ENCODE measurements around the gene BCDIN3D. TPM values are rescaled to one million over a fixed set of nuclear protein-coding genes. Genes with fewer than 3 reads are reported as not detected.

The BCDIN3D gene
- polyA plus RNA-seq, 1 of the 3 experiments (the other 2 are of a cell fraction), result 2.3 TPM

GRCh38 chr12:49887536-49888401 lies 44.9 kb upstream of the BCDIN3D start:
- 75% methylated on average over 10 of the region's 15 CpGs for WGBS (ENCODE audit: low lambda C conversion rate)
- TF ChIP-seq USF2 (IDR thresholded peaks at IDR 0.05; ENCODE audit: borderline replicate concordance, low read depth, low read length) (no peak), MEF2A (IDR thresholded peaks at IDR 0.05; ENCODE audit: borderline replicate concordance, low read depth) (no peak), NRF1 (IDR thresholded peaks at IDR 0.05; ENCODE audit: low read depth, low read length) (no peak), FOXJ3 (CRISPR knock-in tag; IDR thresholded peaks at IDR 0.05) (no peak), MXI1 (IDR thresholded peaks at IDR 0.05; ENCODE audit: low read depth, low read length) (no peak), EZH2phosphoT487 (IDR thresholded peaks at IDR 0.05; ENCODE audit: borderline replicate concordance, low read depth) (no peak)
- Histone ChIP-seq H3K79me2 (ENCODE audit: insufficient read depth) (no peaks in the 10 kb centered on the region), H3F3A (replicated peaks; ENCODE audit: insufficient read depth) (no peaks in the 10 kb centered on the region), H3K4me2 (no peak overlapping the region), H3K9ac (no peak overlapping the region), H4K20me1 (ENCODE audit: insufficient read depth) (no peaks in the 10 kb centered on the region), H3K36me3 (replicated peaks in 1 of 2; ENCODE audit: control insufficient read depth in 1 of 2, insufficient read depth in 2 of 2, low read length in 1 of 2) (no peaks in the 10 kb centered on the region), H2AFZ (ENCODE audit: low read depth) (no peak overlapping the region), H3K4me3 (ENCODE audit: low read depth in 2 of 2, low read length in 1 of 2) (no peak overlapping the region), H3K9me3 (no peaks in the 10 kb centered on the region), H3K27ac (ENCODE audit: low read depth in 2 of 2, low read length in 1 of 2) (no peak overlapping the region), H3K27me3 (ENCODE audit: insufficient read depth) (no peaks in the 10 kb centered on the region), H3K4me1 (ENCODE audit: control insufficient read depth in 1 of 2, insufficient read depth in 2 of 2, low read depth in 1 of 2, low read length in 1 of 2) (peaks cover 0 to 32% of the 10 kb centered on the region in 2 experiments; a peak in 1 of 4 replicates), H3K9me2 (no peaks in the 10 kb centered on the region)
- POLR2A ChIA-PET, result no interaction called here
- no peak for DNase-seq
- CTCF ChIA-PET, result interaction anchor here (1.4 to 2.6 kb wide), 3 partner anchors 58 to 79 kb away, joined by 3 to 13 read pairs (median 8); no protein-coding TSS in a partner anchor

DNA sequence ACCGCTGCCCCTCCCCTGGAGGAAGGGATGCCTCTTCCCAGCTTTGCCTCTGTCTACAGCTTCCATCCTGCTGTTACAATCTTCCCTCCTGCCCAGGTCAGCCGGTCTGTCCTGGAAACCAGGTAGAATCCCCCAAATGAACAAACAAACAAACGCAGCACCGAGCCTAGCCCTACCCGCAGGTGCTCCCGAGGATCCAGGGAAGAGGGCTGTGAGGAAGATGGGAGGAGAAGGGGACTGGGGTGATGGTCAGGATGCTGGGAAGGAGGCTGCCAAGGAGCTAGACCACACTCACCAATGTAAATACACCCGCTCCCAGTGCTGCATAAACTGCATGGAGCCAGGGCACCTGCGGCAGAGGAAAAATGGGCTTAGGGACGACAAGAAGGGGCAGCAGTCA lies 44.2 kb upstream of the BCDIN3D start:
- Histone ChIP-seq H3K27me3 (ENCODE audit: insufficient read depth) (no peaks in the 10 kb centered on the region), H3K27ac (ENCODE audit: low read depth in 2 of 2, low read length in 1 of 2) (no peak overlapping the region), H2AFZ (ENCODE audit: low read depth) (no peak overlapping the region), H3K79me2 (ENCODE audit: insufficient read depth) (no peaks in the 10 kb centered on the region), H4K20me1 (ENCODE audit: insufficient read depth) (no peaks in the 10 kb centered on the region), H3K9me2 (no peaks in the 10 kb centered on the region), H3K4me1 (ENCODE audit: control insufficient read depth in 1 of 2, insufficient read depth in 2 of 2, low read depth in 1 of 2, low read length in 1 of 2) (peaks cover 0 to 32% of the 10 kb centered on the region in 2 experiments; a peak in 1 of 4 replicates), H3K36me3 (replicated peaks in 1 of 2; ENCODE audit: control insufficient read depth in 1 of 2, insufficient read depth in 2 of 2, low read length in 1 of 2) (no peaks in the 10 kb centered on the region), H3K9ac (no peak overlapping the region), H3F3A (replicated peaks; ENCODE audit: insufficient read depth) (no peaks in the 10 kb centered on the region), H3K4me3 (ENCODE audit: low read depth in 2 of 2, low read length in 1 of 2) (no peak overlapping the region), H3K9me3 (no peaks in the 10 kb centered on the region), H3K4me2 (no peak overlapping the region)
- ChIA-PET POLR2A (no interaction called here), CTCF (interaction anchor here (1.4 to 2.6 kb wide), 2 partner anchors 59 to 80 kb away, joined by 3 to 13 read pairs; no protein-coding TSS in a partner anchor)
- TF ChIP-seq RFX5 (IDR thresholded peaks at IDR 0.05; ENCODE audit: low read length) (no peak), FOXJ3 (CRISPR knock-in tag; IDR thresholded peaks at IDR 0.05) (no peak), MXI1 (IDR thresholded peaks at IDR 0.05; ENCODE audit: low read depth, low read length) (no peak), GABPA (IDR thresholded peaks at IDR 0.05; ENCODE audit: low read depth) (no peak), CHD2 (IDR thresholded peaks at IDR 0.05; ENCODE audit: low read length, partially characterized antibody) (no peak), EP300 (IDR thresholded peaks at IDR 0.05; ENCODE audit: borderline replicate concordance in 1 of 2, low read depth in 1 of 2, low read length in 1 of 2) (no peak), ELF1 (IDR thresholded peaks at IDR 0.05) (no peak), YY1 (IDR thresholded peaks at IDR 0.05; ENCODE audit: low read depth) (no peak), RXRA (IDR thresholded peaks at IDR 0.05; ENCODE audit: borderline replicate concordance, low read depth) (no peak), EZH2phosphoT487 (IDR thresholded peaks at IDR 0.05; ENCODE audit: borderline replicate concordance, low read depth) (no peak), ZBTB33 (IDR thresholded peaks at IDR 0.05; ENCODE audit: borderline replicate concordance, low read depth) (no peak), PBX3 (IDR thresholded peaks at IDR 0.05) (no peak), RCOR1 (IDR thresholded peaks at IDR 0.05; ENCODE audit: low read length) (no peak)
- TF ChIP-seq, protein P1, sequence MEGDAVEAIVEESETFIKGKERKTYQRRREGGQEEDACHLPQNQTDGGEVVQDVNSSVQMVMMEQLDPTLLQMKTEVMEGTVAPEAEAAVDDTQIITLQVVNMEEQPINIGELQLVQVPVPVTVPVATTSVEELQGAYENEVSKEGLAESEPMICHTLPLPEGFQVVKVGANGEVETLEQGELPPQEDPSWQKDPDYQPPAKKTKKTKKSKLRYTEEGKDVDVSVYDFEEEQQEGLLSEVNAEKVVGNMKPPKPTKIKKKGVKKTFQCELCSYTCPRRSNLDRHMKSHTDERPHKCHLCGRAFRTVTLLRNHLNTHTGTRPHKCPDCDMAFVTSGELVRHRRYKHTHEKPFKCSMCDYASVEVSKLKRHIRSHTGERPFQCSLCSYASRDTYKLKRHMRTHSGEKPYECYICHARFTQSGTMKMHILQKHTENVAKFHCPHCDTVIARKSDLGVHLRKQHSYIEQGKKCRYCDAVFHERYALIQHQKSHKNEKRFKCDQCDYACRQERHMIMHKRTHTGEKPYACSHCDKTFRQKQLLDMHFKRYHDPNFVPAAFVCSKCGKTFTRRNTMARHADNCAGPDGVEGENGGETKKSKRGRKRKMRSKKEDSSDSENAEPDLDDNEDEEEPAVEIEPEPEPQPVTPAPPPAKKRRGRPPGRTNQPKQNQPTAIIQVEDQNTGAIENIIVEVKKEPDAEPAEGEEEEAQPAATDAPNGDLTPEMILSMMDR (IDR thresholded peaks at IDR 0.05), result no peak
- TF ChIP-seq, protein P2, sequence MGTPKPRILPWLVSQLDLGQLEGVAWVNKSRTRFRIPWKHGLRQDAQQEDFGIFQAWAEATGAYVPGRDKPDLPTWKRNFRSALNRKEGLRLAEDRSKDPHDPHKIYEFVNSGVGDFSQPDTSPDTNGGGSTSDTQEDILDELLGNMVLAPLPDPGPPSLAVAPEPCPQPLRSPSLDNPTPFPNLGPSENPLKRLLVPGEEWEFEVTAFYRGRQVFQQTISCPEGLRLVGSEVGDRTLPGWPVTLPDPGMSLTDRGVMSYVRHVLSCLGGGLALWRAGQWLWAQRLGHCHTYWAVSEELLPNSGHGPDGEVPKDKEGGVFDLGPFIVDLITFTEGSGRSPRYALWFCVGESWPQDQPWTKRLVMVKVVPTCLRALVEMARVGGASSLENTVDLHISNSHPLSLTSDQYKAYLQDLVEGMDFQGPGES (IDR thresholded peaks at IDR 0.05; ENCODE audit: low read depth, low read length), result no peak
- 79% methylated on average over 9 of the region's 9 CpGs for WGBS (ENCODE audit: low lambda C conversion rate)
- no peak for DNase-seq
